ENCODE results near the gene CCDC192.

CCDC192 gene

GRCh38 chr5:127872494-127872893 is 169.3 kb downstream of the CCDC192 start:
- DNase-seq (ENCODE audit: low read depth in 2 of 3, low spot score in 2 of 3) = no peak

GRCh38 chr5:127875235-127876021 is 172.2 kb downstream of the CCDC192 start:
- no peak for DNase-seq (ENCODE audit: low read depth in 2 of 3, low spot score in 2 of 3)

- DNase-seq (ENCODE audit: low read depth in 2 of 3, low spot score in 2 of 3) = no peak
These were observed 173.2 kb downstream of the CCDC192 start for GRCh38 chr5:127876384-127876783.

- DNase-seq (ENCODE audit: low read depth in 2 of 3, low spot score in 2 of 3) = no peak
These were observed 175.1 kb downstream of the CCDC192 start for GRCh38 chr5:127878174-127878750.

GRCh38 chr5:127884416-127884815 is 181.2 kb downstream of the CCDC192 start:
- DNase-seq (ENCODE audit: low read depth in 2 of 3, low spot score in 2 of 3) = no peak

- DNase-seq (ENCODE audit: low read depth in 2 of 3, low spot score in 2 of 3) = no peak
These were observed 182.0 kb downstream of the CCDC192 start for GRCh38 chr5:127885176-127885575.

GRCh38 chr5:127886081-127886480 is 182.9 kb downstream of the CCDC192 start:
- DNase-seq (ENCODE audit: low read depth in 2 of 3, low spot score in 2 of 3) = no peak

GRCh38 chr5:127887282-127887681 is 184.1 kb downstream of the CCDC192 start:
- no peak for DNase-seq (ENCODE audit: low read depth in 2 of 3, low spot score in 2 of 3)

GRCh38 chr5:127891942-127892341 is 188.8 kb downstream of the CCDC192 start:
- no peak for DNase-seq (ENCODE audit: low read depth in 2 of 3, low spot score in 2 of 3)

GRCh38 chr5:127892467-127893207 is 189.4 kb downstream of the CCDC192 start:
- DNase-seq (ENCODE audit: low read depth in 2 of 3, low spot score in 2 of 3) = no peak

GRCh38 chr5:127893232-127893631 is 190.0 kb downstream of the CCDC192 start:
- no peak for DNase-seq (ENCODE audit: low read depth in 2 of 3, low spot score in 2 of 3)

- DNase-seq (ENCODE audit: low read depth in 2 of 3, low spot score in 2 of 3) = no peak
These were observed 191.3 kb downstream of the CCDC192 start for GRCh38 chr5:127894461-127894860.

- no peak for DNase-seq (ENCODE audit: low read depth in 2 of 3, low spot score in 2 of 3)
These were observed 195.5 kb downstream of the CCDC192 start for GRCh38 chr5:127898551-127899213.

GRCh38 chr5:127899214-127899610 is 196.0 kb downstream of the CCDC192 start:
- DNase-seq (ENCODE audit: low read depth in 2 of 3, low spot score in 2 of 3) = no peak

GRCh38 chr5:127906562-127907204 is 203.5 kb downstream of the CCDC192 start:
- DNase-seq (ENCODE audit: low read depth in 2 of 3, low spot score in 2 of 3) = no peak

GRCh38 chr5:127907907-127908306 is 204.7 kb downstream of the CCDC192 start:
- no peak for DNase-seq (ENCODE audit: low read depth in 2 of 3, low spot score in 2 of 3)

- no peak for DNase-seq (ENCODE audit: low read depth in 2 of 3, low spot score in 2 of 3)
These were observed 205.9 kb downstream of the CCDC192 start for GRCh38 chr5:127909066-127909465.

- no peak for DNase-seq (ENCODE audit: low read depth in 2 of 3, low spot score in 2 of 3)
These were observed 206.6 kb downstream of the CCDC192 start for GRCh38 chr5:127909821-127910220.

GRCh38 chr5:127910307-127910956 is 207.2 kb downstream of the CCDC192 start:
- DNase-seq (ENCODE audit: low read depth in 2 of 3, low spot score in 2 of 3) = no peak

- DNase-seq (ENCODE audit: low read depth in 2 of 3, low spot score in 2 of 3) = no peak
These were observed 208.4 kb downstream of the CCDC192 start for GRCh38 chr5:127911619-127912018.

- no peak for DNase-seq (ENCODE audit: low read depth in 2 of 3, low spot score in 2 of 3)
These were observed 209.2 kb downstream of the CCDC192 start for GRCh38 chr5:127912411-127912810.
